Measurements from ENCODE around the gene SPATA21. TPM values are rescaled to one million over a fixed set of nuclear protein-coding genes. Genes with fewer than 3 reads are reported as not detected.

SPATA21 gene
- total RNA-seq, 1 experiment from 2014 or later, result not detected

DNA sequence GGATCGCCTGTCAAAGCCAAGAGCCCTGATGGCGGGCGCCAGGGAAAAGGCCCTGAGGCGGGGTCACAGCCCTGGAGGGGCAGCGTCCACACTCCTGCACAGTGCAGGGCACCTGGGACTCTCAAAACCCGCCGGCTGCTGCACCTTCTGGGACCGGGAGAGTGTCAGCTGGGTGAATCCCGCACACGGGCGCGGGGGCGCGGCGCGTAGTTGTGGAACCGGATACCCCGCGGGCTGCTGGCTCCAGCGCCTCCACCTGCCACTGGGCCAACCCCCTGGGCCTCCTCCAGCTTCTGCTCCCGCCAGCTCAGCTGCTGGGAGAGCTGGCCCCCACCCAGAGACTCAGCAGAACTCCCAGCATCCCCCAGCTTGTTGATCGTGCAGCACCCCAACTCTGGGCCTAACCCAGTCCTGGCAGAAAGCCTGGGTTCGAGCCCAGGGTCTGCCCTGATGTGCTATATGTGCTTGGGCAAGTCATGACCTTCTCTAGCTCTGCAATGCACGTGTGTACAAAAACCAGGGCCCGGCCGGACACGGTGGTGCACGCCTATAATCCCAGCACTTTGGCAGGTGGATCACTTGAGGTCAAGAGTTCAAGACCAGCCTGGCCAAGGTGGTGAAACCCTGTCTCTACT, 37.1 kb upstream of the SPATA21 start:
- Histone ChIP-seq H3K27ac (ENCODE audit: low read length) (no peak overlapping the region), H3K4me3 (ENCODE audit: low read length) (no peak overlapping the region), H3K9ac (ENCODE audit: low read length) (no peak overlapping the region), H3K36me3 (ENCODE audit: low read depth, low read length) (no peaks in the 10 kb centered on the region), H3K79me2 (ENCODE audit: low read length) (no peaks in the 10 kb centered on the region), H2AFZ (ENCODE audit: low read length) (no peak overlapping the region), H3K9me2 (replicated peaks; ENCODE audit: low read length) (no peaks in the 10 kb centered on the region), H4K20me1 (ENCODE audit: low read length) (no peaks in the 10 kb centered on the region), H3F3A (ENCODE audit: low read length, unreplicated experiment) (no peaks in the 10 kb centered on the region), H3K4me2 (ENCODE audit: low read length) (no peak overlapping the region), H3K9me3 (ENCODE audit: low read length) (no peaks in the 10 kb centered on the region), H3K27me3 (ENCODE audit: low read length) (no peaks in the 10 kb centered on the region), H3K4me1 (ENCODE audit: insufficient read depth, low read length) (no peaks in the 10 kb centered on the region)
- CTCF ChIA-PET, result no interaction called here
- DNase-seq (no peak), ATAC-seq (no peak)
- POLR2A ChIA-PET (ENCODE audit: unreplicated experiment), result no interaction called here
- intact Hi-C loops (cut with micrococcal nuclease), result no loop called here
- BruUV-seq (replicated peaks), result no TSS peak
- TF ChIP-seq EZH2phosphoT487 (IDR thresholded peaks at IDR 0.05; ENCODE audit: borderline replicate concordance, low read length) (no peak), EZH2 (IDR thresholded peaks at IDR 0.05; ENCODE audit: low read length, unreplicated experiment) (no peak)
- TF ChIP-seq, protein P1, sequence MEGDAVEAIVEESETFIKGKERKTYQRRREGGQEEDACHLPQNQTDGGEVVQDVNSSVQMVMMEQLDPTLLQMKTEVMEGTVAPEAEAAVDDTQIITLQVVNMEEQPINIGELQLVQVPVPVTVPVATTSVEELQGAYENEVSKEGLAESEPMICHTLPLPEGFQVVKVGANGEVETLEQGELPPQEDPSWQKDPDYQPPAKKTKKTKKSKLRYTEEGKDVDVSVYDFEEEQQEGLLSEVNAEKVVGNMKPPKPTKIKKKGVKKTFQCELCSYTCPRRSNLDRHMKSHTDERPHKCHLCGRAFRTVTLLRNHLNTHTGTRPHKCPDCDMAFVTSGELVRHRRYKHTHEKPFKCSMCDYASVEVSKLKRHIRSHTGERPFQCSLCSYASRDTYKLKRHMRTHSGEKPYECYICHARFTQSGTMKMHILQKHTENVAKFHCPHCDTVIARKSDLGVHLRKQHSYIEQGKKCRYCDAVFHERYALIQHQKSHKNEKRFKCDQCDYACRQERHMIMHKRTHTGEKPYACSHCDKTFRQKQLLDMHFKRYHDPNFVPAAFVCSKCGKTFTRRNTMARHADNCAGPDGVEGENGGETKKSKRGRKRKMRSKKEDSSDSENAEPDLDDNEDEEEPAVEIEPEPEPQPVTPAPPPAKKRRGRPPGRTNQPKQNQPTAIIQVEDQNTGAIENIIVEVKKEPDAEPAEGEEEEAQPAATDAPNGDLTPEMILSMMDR (conservative IDR thresholded peaks at IDR 0.05; ENCODE audit: low read depth, low read length), result no peak

DNA sequence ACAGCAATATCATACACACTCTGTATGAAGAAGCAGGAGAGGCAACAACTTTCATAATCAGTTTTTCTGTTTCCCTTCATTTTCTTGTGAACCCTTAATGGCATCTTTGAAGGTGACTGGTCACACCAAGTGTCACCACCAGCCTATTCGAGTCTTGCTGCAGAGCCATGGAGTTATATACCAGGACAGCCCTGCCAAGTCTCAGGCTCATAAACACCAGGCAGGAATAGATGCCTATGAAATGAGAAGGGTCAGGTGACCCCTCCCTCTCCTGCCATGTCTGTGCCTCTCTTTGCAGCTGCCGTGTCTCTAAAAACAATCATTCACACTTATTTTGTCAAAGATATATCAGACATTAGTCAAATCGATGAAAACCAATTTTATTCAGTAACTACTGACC, 31.3 kb upstream of the SPATA21 start:
- Histone ChIP-seq H3K4me1 (ENCODE audit: insufficient read depth, low read length) (no peaks in the 10 kb centered on the region), H3K9me2 (replicated peaks; ENCODE audit: low read length) (no peaks in the 10 kb centered on the region), H3F3A (ENCODE audit: low read length, unreplicated experiment) (no peaks in the 10 kb centered on the region), H3K4me3 (ENCODE audit: low read length) (no peak overlapping the region), H3K9me3 (ENCODE audit: low read length) (no peaks in the 10 kb centered on the region), H4K20me1 (ENCODE audit: low read length) (no peaks in the 10 kb centered on the region), H3K79me2 (ENCODE audit: low read length) (no peaks in the 10 kb centered on the region), H3K27me3 (ENCODE audit: low read length) (no peaks in the 10 kb centered on the region), H3K9ac (ENCODE audit: low read length) (no peak overlapping the region), H3K4me2 (ENCODE audit: low read length) (no peak overlapping the region), H3K36me3 (ENCODE audit: low read depth, low read length) (no peaks in the 10 kb centered on the region), H3K27ac (ENCODE audit: low read length) (no peak overlapping the region), H2AFZ (ENCODE audit: low read length) (no peak overlapping the region)
- intact Hi-C loops (cut with micrococcal nuclease), result no loop called here
- DNase-seq (no peak), ATAC-seq (no peak)
- POLR2A ChIA-PET (ENCODE audit: unreplicated experiment), result no interaction called here
- BruUV-seq (replicated peaks), result no TSS peak
- TF ChIP-seq EZH2phosphoT487 (IDR thresholded peaks at IDR 0.05; ENCODE audit: borderline replicate concordance, low read length), result no peak
- no peak for TF ChIP-seq EZH2 (IDR thresholded peaks at IDR 0.05; ENCODE audit: low read length, unreplicated experiment)
- TF ChIP-seq, protein P1 (conservative IDR thresholded peaks at IDR 0.05; ENCODE audit: low read depth, low read length), result no peak
- CTCF ChIA-PET, result no interaction called here

DNA sequence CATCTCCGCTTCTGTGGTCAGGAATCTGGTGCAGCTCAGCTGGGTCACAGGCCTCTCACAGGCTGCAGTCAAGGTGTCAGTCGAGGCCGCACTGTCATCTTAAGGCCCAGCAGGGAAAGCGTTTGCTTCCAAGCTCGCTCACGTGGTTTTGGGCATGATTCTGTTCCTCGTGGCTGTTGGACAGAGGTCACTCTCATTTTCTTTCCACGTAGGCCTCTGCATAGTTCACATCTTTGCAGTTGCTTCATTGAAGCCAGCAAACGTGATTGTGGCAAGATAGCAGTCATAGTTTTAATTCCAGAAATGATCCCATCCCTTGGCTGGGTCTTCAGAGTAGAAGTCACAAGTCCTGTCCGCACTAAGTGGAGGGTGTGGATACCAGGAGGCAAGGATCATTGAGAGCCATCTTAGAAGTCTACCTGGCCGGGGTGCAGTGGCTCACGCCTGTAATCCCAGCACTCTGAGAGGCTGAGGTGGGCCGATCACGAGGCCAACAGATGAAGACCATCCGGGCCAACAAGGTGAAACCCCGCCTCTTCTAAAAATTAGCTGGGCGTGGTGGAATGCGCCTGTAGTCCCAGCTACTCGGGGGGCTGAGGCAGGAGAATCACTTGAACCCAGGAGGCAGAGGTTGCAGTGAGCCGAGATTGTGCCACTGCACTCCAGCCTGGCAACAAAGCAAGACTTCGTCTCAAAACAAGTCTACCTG, 27.8 kb upstream of the SPATA21 start:
- H3K27me3 ChIP-seq (ENCODE audit: low read length), result no peaks in the 10 kb centered on the region
- no TSS peak for BruUV-seq (replicated peaks)
- no peaks in the 10 kb centered on the region for H3K79me2 ChIP-seq (ENCODE audit: low read length)
- ATAC-seq, result no peak
- DNase-seq, result no peak
- H3K4me2 ChIP-seq (ENCODE audit: low read length), result no peak overlapping the region
- no peaks in the 10 kb centered on the region for H4K20me1 ChIP-seq (ENCODE audit: low read length)
- H3K27ac ChIP-seq (ENCODE audit: low read length), result no peak overlapping the region
- POLR2A ChIA-PET (ENCODE audit: unreplicated experiment), result no interaction called here
- H3K9me2 ChIP-seq (replicated peaks; ENCODE audit: low read length), result no peaks in the 10 kb centered on the region
- no peaks in the 10 kb centered on the region for H3K4me1 ChIP-seq (ENCODE audit: insufficient read depth, low read length)
- intact Hi-C loops (cut with micrococcal nuclease), result no loop called here
- CTCF ChIA-PET, result no interaction called here
- H3K9ac ChIP-seq (ENCODE audit: low read length), result no peak overlapping the region
- no peaks in the 10 kb centered on the region for H3K36me3 ChIP-seq (ENCODE audit: low read depth, low read length)
- H3K9me3 ChIP-seq (ENCODE audit: low read length), result no peaks in the 10 kb centered on the region
- TF ChIP-seq EZH2phosphoT487 (IDR thresholded peaks at IDR 0.05; ENCODE audit: borderline replicate concordance, low read length) (no peak), EZH2 (IDR thresholded peaks at IDR 0.05; ENCODE audit: low read length, unreplicated experiment) (no peak)
- TF ChIP-seq, protein P1 (conservative IDR thresholded peaks at IDR 0.05; ENCODE audit: low read depth, low read length), result no peak
- H3K4me3 ChIP-seq (ENCODE audit: low read length), result no peak overlapping the region
- H3F3A ChIP-seq (ENCODE audit: low read length, unreplicated experiment), result no peaks in the 10 kb centered on the region
- no peak overlapping the region for H2AFZ ChIP-seq (ENCODE audit: low read length)

All from PC-3 (cell line).